NCI-H2107 treated with DMSO at 0.1 percent for 48 hours (cell line): ENCODE results near the gene NOL4L.
"Not testable (repeated sequence)": the region's sequence is repeated elsewhere in the genome, so short reads cannot be mapped to it uniquely, and the experiment has no call there.

ENCODE experiments used
- DNase-seq: peaks from one replicate; lab custom pipeline; 2025; ENCODE audit not compliant: unreplicated experiment; lab: John Stamatoyannopoulos, UW

The NOL4L gene

GRCh38 chr20:32474717-32474966 is 110.5 kb downstream of the NOL4L start:
- no peak for DNase-seq

- DNase-seq = no peak
Measured at GRCh38 chr20:32474009-32474716, 111.0 kb downstream of the NOL4L start.

GRCh38 chr20:32473231-32474008 is 111.7 kb downstream of the NOL4L start:
- no peak for DNase-seq

GRCh38 chr20:32472581-32473207 is 112.4 kb downstream of the NOL4L start:
- DNase-seq = no peak

- no peak for DNase-seq
Measured at GRCh38 chr20:32470940-32471339, 114.2 kb downstream of the NOL4L start.

GRCh38 chr20:32470025-32470861 is 114.9 kb downstream of the NOL4L start:
- no peak for DNase-seq

GRCh38 chr20:32468860-32469259 is 116.3 kb downstream of the NOL4L start:
- DNase-seq = no peak

GRCh38 chr20:32468313-32468640 is 116.9 kb downstream of the NOL4L start:
- no peak for DNase-seq

- no peak for DNase-seq
Measured at GRCh38 chr20:32467506-32468312, 117.4 kb downstream of the NOL4L start.

- DNase-seq = no peak
Measured at GRCh38 chr20:32466739-32467505, 118.2 kb downstream of the NOL4L start.

- not testable (repeated sequence) for DNase-seq
Measured at GRCh38 chr20:32465901-32466675, 119.0 kb downstream of the NOL4L start.

- DNase-seq = no peak
Measured at GRCh38 chr20:32465092-32465900, 119.8 kb downstream of the NOL4L start.

GRCh38 chr20:32464401-32465091 is 120.6 kb downstream of the NOL4L start:
- no peak for DNase-seq

GRCh38 chr20:32463642-32464400 is 121.3 kb downstream of the NOL4L start:
- DNase-seq = no peak

GRCh38 chr20:32462900-32463641 is 122.1 kb downstream of the NOL4L start:
- DNase-seq = no peak

GRCh38 chr20:32461836-32462600 is 123.1 kb downstream of the NOL4L start:
- DNase-seq = no peak
